Measurements from ENCODE around the gene CXorf65.

The CXorf65 gene

DNA sequence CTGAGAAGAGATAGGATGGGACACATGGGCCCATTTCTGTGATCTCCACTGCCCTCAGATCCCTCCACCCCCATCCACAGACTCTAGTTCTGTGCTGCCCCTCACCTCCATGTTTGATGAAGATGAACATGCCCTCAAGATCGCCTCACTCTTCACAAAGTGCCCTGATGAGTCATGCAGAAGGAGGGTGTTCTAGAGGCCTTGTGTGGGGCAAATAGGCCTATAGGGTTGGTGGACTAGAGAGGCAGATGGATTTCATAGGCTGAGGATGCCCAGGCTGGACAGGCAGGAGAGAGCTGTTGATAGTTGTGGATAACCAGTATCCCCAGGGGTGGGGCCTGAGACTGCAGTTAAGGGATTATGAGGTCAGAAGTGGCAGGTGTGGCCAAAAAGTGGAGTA, at the start of gene CXorf65:
TSS of gene CXorf65 (minus strand) at position 314 of the 400 bp plus-strand sequence. CDS start at position 130, 184 bp downstream.
- no peak for DNase-seq (ENCODE audit: low read depth in 3 of 3)

DNA sequence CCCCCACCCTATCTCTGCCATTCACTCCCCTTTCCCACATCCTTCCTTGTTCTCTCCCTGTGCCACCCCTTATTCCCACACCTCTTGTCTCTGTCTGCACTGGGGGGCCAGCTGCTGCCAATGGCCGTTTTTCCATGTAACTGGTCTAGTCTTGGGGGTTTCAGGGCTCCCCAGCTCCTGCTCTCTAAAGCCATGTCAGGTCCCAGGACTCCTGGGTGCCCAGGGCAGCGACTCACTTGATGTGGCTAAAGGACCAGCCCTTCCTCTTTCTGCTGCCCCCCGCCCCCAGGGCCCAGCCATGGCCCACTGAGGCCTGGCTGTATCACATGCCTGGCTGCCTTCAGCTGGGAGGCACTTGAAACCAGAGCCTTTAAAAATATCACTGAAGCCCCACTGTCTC, 48.1 kb upstream of the CXorf65 start:
- DNase-seq (ENCODE audit: low read depth in 3 of 3) = no peak

DNA sequence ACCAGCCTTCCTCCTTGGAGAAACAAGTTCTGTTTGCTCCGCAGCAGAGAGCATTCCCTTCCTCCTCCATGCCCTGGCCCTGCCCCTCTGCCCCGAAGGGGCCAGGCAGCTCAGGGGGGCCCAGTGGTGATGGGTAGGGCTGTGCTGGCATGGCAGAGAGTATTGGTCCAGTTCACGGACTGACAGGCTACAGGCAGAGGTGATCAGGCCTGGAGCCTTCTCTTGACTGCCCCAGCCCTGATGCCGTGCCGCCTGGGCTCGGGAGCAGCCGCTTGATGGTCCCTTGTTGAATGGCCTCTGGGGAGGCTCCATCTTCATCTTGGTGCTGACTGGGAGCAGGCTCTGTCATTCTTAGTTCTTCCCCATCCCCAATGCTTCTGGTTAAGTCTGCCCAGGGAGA, 47.7 kb upstream of the CXorf65 start:
- DNase-seq (ENCODE audit: low read depth in 3 of 3) = no peak

DNA sequence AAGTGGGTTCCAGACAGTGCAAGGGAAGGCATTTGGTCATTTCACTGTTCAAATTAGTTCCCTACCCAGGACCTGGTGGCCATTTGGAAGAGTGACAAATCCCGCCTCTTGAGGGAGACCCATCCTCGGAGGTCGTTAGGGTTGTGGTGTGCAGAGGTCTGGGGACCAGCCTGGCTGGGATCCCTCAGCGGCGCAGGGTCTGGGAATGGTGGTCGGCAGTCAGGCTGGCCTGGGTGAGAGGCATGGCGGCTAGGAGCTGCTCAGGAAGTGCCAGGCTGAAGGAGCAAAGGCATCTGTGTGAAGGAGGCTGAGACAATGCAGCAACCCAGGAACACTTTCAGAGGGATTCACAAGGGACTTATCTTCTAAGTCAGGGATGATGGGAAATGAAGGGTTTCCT, 44.8 kb upstream of the CXorf65 start:
- DNase-seq (ENCODE audit: low read depth in 3 of 3) = no peak

DNA sequence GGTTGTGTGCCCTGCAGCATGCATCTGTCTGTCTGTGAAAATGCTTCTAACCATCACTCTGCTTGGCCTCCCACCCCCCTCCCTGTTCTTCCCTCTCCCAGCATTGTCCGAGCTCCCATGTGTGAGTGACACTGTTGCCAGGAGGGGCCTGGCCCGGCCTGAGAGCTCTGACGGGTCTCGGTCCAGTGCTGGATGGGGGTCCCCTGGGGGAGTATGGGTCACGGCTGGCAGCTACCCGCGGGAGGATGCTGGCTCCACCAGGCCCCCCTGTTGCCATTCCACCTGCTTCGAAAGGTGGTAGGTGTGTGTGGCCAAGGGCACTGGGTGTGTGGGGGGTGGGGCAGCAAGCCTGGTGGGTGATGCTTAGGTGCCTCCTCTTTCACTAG, 41.7 kb upstream of the CXorf65 start:
- DNase-seq (ENCODE audit: low read depth in 3 of 3) = no peak

DNA sequence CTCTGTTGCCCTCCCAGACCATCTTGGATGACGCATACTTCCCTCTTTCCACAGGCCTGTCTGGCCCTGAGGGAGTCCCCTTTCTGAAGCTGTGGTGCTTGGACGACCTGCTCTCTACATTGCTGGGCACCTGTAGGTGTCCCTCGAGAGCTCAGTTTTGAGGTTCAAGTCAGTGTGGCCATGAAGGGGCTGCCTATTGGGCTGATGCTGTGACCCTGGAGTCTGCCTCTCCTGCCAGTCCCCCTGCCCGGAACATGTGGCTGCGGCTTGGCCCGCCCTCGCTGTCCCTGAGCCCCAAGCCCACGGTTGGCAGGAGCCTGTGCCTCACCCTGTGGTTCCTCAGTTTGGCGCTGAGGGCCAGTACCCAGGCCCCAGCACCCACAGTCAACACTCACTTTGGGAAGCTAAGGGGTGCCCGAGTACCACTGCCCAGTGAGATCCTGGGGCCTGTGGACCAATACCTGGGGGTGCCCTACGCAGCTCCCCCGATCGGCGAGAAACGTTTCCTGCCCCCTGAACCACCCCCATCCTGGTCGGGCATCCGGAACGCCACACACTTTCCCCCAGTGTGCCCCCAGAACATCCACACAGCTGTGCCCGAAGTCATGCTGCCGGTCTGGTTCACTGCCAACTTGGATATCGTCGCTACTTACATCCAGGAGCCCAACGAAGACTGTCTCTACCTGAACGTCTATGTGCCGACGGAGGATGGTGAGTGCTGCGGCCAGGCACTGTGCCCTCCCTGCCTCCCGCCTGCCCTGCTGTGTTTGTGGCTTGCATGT, 41.1 kb upstream of the CXorf65 start:
- DNase-seq (ENCODE audit: low read depth in 3 of 3) = no peak

DNA sequence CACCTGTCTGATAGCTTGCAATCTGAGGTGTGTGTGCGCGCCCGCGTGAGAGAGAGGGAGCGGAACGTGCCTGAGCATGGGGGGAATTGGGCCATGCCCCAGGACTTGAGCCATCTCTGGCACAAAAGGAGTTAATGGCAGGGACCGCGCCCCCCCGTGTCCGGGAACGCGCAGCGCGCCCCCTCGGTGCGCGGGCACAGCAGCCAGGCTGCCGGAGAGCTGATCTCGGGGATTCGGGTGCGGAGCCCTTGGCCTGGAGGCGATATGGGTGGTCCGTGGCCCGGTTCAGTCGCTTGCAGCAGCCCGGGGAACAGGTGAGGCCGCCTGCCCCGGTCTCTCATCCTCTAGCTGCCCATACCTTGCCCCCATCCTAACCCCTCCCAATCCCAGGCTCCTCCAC, 38.1 kb upstream of the CXorf65 start, which contains the start of gene NLGN3:
TSS of gene NLGN3 (plus strand) at position 191 of the 400 bp plus-strand sequence. CDS start 2,909 bp downstream, outside the sequence.
- no peak for DNase-seq (ENCODE audit: low read depth in 3 of 3)

DNA sequence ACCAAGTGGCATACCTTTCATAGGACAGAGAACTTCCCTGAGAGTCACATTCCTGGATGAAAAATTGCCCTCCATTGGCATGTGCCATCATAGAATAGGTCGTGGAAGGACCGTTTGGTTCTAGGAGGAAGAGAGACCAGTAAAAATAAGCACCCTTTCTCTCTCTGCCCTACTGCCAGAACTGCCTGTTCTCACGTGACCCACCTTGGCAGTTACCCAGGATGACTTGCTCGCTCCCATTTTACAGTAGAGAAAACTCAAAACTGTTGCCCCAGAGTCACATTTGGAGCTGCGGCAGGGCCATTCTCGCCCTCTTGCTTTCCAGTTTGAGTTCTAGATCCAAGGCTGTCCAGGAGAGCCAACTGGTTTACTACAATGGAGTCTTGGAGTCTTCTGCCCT, 37.0 kb upstream of the CXorf65 start:
- no peak for DNase-seq (ENCODE audit: low read depth in 3 of 3)

DNA sequence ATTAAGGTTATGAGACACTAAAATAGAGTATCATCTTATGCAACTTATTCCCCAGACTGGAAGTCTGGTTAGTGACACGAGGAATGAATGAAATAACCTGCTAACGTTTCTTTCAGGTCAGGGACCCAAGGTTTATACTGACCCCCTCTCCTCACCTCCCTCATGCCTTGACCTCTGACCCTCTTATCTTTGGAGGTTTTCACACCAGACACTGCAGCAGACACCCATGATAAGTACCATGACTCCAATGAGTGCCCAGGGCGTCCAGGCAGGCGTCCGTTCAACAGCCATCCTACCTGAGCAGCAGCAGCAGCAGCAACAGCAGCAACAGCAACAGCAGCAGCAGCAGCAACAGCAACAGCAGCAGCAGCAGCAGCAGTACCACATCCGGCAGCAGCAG, 33.9 kb upstream of the CXorf65 start:
- DNase-seq (ENCODE audit: low read depth in 3 of 3) = no peak

DNA sequence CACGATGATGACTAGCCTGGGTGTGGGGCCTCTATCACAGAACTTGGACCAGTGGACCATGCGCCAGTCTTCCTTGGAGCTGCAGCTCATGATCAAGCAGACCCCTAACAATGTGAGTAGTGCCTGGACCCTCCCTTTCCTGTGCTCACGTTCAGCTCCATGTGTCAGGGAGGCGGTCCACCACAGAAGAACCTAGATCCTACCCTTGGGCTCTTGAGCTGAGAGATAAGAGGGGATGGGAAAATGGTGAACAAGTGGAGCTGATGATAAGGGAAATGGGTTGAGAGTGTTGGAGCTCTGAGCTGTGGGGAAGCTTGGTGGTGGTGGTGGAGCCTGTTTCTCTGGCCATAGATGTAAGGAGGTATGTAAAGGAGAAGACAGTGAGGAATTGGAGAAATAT, 25.0 kb upstream of the CXorf65 start:
- DNase-seq (ENCODE audit: low read depth in 3 of 3) = no peak

DNA sequence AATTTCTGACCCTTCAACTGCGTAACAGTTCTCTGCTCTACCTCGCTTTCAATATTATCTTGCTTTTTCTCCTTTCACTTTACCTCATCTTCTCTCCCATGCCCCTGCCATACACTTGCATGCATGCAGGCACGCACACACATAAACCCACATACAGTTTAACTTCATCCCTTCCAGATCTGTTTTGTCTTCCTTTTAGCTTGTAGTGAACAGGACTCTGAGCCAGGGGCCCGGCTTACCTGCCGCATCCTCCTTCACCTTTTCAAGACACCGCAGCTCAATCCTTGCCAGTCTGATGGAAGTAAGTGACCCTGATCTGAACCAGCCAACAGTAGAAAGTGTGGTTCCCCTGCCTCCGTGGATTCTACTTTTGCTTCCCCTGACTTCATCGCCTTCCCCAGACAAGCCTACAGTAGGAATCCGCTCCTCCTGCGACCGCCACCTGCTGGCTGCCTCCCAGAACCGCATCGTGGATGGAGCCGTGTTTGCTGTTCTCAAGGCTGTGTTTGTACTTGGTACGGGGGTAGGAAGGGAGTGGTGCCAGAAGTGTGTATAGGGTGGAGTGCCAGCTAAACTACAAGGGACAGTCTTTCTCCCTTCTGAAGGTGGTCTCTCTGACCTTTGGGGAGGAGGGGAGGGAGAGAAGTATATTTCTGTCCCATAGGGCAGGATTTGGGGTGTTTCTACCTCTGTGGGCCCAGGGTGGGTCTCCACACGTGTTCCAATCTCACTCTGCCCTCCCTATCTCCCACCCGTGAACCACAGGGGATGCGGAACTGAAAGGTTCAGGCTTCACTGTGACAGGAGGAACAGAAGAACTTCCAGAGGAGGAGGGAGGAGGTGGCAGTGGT, 22.6 kb upstream of the CXorf65 start:
- DNase-seq (ENCODE audit: low read depth in 3 of 3) = peak; percentile 38 to 69 (median 48)

DNA sequence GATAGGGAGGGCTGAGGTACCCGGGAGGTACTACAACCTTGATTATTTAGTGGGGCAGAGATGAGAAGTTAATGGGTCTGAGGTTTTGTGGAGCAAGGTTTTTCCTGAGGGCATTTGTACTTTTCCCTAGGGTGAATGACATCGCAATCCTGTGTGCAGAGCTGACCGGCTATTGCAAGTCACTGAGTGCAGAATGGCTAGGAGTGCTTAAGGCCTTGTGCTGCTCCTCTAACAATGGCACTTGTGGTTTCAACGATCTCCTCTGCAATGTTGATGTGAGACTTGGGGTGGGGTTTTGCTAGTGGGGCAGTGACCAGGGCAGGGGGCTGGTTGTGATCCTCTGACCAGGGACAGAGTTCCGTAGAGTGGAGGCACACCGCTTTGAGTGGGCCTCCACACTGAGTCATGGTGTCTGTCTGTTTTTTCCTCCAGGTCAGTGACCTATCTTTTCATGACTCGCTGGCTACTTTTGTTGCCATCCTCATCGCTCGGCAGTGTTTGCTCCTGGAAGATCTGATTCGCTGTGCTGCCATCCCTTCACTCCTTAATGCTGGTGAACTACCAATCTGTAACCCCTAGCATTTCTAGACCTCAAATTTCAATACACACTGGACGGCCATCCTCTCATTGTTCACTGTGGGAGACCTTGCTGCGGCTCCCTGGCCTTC, 21.8 kb upstream of the CXorf65 start:
- DNase-seq (ENCODE audit: low read depth in 3 of 3) = no peak

DNA sequence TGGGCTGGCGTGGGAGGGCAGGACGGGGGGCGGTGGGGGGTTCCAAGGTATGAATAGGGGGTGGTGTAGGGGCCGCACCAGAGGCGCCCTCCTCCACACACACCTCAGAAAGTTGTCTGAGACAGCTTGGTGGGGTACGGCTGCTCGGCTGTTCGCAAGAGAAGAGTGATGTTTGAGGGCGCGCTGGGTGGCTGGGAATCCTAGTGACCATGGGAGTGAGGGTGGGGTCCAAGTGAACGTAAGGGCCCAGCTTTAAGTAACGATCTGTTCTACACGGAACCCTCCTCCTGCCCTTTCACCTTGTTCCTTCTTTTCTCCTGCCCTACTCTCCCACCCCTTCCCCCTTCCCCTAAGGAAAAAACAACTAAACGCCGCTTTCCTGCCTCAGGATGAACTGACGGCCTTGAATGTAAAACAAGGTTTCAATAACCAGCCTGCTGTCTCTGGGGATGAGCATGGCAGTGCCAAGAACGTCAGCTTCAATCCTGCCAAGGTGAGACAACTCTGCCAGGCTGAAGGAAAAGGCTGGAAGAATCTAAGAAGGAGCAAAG, 12.5 kb upstream of the CXorf65 start:
- no peak for DNase-seq (ENCODE audit: low read depth in 3 of 3)

DNA sequence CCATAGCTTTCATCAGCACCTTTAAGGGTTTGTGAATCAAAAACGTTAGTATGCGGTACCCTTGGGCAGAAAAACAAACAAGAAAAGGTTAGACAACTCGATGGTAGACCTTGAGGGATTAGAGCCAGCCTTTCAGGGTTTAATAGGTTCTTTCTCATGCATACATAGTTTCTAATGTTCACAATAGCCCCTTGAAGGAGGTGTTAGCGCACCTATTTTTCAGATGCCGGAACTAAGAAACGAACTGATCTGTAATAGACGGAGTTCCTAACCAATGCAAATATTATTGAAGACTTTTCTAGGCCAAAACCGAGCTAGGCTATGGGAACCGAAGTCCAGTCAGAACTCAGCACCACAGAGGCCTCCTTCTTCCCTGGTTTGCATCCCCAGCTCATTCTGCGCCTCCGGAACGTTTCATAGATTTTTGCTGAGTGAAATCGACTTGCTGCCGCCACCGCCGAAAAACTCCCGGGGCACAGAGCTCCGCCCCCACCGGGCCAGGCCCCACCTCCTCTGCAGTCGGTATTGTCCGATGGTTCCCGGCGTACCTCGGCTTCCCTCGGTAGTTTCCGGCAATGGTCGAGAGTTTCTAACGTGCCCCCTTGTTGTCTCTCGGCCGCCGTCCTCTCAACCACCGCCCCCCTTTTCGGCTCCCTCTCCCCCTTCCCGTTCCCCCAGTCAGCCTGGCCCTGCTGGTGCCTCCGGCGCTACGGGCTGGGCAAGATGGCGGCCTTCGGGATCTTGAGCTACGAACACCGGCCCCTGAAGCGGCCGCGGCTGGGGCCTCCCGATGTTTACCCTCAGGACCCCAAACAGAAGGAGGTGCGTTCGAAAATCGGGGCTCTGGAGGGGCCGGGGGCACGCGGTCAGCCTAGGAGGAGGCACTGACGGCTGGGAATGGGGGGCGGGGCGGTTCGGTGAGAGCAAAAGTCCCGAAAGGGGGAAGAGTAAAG, 11.8 kb upstream of the CXorf65 start, which contains the start of gene MED12:
TSS of gene MED12 (plus strand) at position 565 of the 953 bp plus-strand sequence. CDS start at position 724, 159 bp downstream.
- DNase-seq (ENCODE audit: low read depth in 3 of 3) = peak; percentile 62 to 71 (median 69)

DNA sequence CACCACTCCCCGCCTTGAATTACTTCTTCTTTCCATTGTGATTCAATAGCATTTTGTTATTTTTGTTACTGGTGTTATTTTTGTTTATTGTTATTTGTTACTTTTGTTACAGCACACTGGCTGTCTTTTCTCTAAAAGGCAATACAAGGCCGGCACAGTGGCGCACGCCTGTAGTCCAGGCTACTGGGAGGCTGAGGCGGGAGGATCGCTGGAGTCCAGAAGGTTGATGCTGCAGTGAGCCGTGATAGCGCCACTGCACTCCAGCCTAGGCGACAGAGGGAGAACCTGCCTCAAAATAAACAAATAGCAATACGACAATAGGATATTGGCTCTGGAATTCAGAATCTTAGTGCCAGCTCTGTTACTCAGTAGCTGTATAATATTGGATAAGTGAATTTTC, 10.8 kb upstream of the CXorf65 start:
- no peak for DNase-seq (ENCODE audit: low read depth in 3 of 3)

DNA sequence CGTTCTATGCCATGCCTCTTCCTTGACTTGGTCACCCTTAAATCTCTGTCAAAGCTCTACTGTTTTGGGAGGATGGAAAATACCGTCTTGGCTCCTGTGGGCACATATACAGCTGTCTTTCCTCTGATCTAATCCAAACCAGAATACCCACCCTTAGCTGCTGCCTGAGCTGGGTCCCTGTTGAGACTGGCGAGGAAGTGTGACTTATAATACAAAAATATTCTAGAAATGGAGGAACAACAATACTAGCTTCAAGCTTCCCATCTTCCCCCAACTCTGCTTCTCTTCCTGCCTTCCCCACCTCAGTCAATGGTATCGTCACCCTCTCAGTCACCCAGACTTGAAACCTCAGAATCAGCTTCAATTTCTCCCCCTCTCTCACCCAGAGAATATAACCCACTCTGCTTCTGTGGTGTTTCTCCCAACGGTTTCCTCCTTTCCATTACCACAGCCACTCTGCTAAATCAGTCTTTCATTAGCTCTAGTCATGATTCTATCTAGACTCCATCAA, 5.4 kb upstream of the CXorf65 start:
- DNase-seq (ENCODE audit: low read depth in 3 of 3) = no peak

DNA sequence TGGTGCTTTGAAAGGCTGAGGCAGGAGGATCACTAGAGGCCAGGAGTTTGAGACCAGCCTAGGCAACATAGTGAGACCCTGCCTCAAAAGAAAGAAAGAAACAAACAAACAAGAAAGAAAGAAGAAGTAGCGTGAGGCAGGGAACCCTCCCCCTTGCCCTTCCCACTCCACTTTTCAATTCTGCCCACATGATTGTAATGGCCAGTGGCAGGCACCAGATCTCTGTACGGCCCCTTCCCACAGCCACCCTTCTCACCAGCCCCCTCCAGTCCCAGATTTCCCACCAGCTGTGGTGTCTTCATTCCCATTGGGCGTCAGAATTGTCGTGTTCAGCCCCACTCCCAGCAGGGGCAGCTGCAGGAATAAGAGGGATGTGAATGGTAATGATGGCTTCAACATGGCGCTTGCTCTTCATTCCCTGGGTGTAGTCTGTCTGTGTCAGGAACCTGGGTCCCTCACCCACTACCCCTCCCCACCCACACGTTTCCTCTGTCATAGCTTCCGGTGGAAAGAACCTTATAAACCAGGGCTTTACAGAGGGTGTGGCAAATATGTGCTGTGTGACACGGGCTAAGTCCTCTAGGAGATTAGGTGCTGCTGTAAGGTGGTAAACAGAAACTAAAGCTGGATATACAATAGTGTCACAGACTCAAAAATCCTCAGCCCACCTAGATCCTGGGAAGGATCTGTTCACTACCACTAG, 4.8 kb upstream of the CXorf65 start, which contains the start of gene IL2RG:
TSS of gene IL2RG (minus strand) at position 437 of the 703 bp plus-strand sequence. CDS start at position 399, 38 bp downstream.
- DNase-seq (ENCODE audit: low read depth in 3 of 3) = peak; percentile 44 to 73 (median 46)

DNA sequence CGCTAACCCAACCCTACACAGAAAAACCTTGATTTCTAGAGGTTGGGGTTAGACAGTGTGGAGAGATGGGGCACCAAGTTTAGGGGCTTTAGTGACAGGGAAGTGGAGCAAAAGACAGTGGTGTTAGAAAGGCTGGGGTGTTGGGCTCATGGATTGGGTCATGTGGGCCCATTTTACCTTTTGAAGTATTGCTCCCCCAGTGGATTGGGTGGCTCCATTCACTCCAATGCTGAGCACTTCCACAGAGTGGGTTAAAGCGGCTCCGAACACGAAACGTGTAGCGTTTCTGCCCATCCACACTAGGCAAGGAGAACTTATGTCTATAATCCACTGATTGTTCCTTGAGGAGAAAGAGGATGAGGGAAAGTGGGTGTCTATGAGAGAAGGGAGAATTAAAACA, 2.5 kb upstream of the CXorf65 start:
- DNase-seq (ENCODE audit: low read depth in 3 of 3) = no peak

DNA sequence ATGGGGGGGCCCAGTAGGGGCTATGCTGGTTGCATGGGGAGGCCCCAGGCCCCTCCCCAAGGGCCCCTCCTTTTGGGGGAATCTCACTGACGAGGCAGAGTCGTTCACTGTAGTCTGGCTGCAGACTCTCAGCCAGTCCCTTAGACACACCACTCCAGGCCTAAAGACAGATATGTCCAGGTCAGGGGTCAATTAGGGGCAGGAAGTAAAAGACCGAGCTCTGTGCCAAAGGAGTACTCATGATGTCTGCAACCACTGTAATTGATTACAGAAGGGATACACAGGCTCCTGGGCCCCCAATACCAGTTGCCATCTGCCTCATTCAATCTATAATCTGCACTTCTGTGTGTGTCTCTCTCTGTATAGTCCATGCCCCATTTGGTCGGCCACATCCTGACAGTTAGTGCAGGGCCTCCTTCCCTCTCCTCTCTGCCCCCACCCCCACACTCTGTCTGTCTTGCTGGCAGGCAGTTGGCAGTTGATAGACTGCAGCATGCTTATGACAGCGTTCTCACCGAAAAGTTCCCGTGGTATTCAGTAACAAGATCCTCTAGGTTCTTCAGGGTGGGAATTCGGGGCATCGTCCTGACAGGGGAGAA, 1.3 kb upstream of the CXorf65 start:
- no peak for DNase-seq (ENCODE audit: low read depth in 3 of 3)
